Epithelial cell of prostate (primary cell): ENCODE data around the gene ABRACL.
A peak's percentile ranks its signal among the peaks of the same experiment; 100 is the strongest.
"Not testable (repeated sequence)": the region's sequence is repeated elsewhere in the genome, so short reads cannot be mapped to it uniquely, and the experiment has no call there.

ENCODE experiments used
- DNase-seq: peaks from one replicate; pipeline ENCODE4 v3.0.0-alpha.2; 2011; ENCODE audit warnings: low read depth, low spot score
- H3K27ac ChIP-seq: fragments of 450-650 bp; 2 replicates; pipeline ENCODE4 v1.5.1; 2017; ENCODE audit warnings: mild to moderate bottlenecking

Gene ABRACL

GRCh38 chr6:139028658-139029469, at the start of gene ABRACL:
ABRACL (plus strand) TSS chr6:139028745; CDS start chr6:139034161, 5,416 bp downstream.
- DNase-seq = no peak
- peak within 1 kb of the TSS; percentile 69 for H3K27ac ChIP-seq

- no peak for DNase-seq
- no peak overlapping the region for H3K27ac ChIP-seq
Measured at GRCh38 chr6:138979365-138979764, 49.2 kb upstream of the ABRACL start.

- DNase-seq = no peak
- no peak overlapping the region for H3K27ac ChIP-seq
Measured at GRCh38 chr6:138979813-138980668, 48.5 kb upstream of the ABRACL start.

GRCh38 chr6:138981416-138981815, 47.1 kb upstream of the ABRACL start:
- H3K27ac ChIP-seq = no peak overlapping the region
- DNase-seq = no peak

GRCh38 chr6:138986578-138986977, 42.0 kb upstream of the ABRACL start:
- DNase-seq = no peak
- peak overlapping the region; percentile 72 for H3K27ac ChIP-seq

GRCh38 chr6:138987080-138987642, 41.4 kb upstream of the ABRACL start:
- DNase-seq = no peak
- peak overlapping the region; percentile 72 for H3K27ac ChIP-seq

- peak within 1 kb of the TSS; percentile 72 for H3K27ac ChIP-seq
- DNase-seq = peak; percentile 34
Measured at GRCh38 chr6:138987643-138988468, 40.7 kb upstream of the ABRACL start, which contains the start of gene REPS1. REPS1 (minus strand) TSS chr6:138988253; CDS start chr6:138987682, 571 bp downstream.

- DNase-seq = no peak
- peak overlapping the region; percentile 72 for H3K27ac ChIP-seq
Measured at GRCh38 chr6:138988469-138988834, 40.1 kb upstream of the ABRACL start.

- H3K27ac ChIP-seq = no peak overlapping the region
- DNase-seq = no peak
Measured at GRCh38 chr6:138989098-138989983, 39.2 kb upstream of the ABRACL start.

- no peak for DNase-seq
- no peak overlapping the region for H3K27ac ChIP-seq
Measured at GRCh38 chr6:138991206-138991605, 37.3 kb upstream of the ABRACL start.

GRCh38 chr6:138992965-138993364, 35.6 kb upstream of the ABRACL start:
- DNase-seq, H3K27ac ChIP-seq: not testable (repeated sequence)

GRCh38 chr6:138993410-138993809, 35.1 kb upstream of the ABRACL start:
- not testable (repeated sequence) for H3K27ac ChIP-seq, DNase-seq

- no peak for DNase-seq
- no peak overlapping the region for H3K27ac ChIP-seq
Measured at GRCh38 chr6:138996524-138996923, 32.0 kb upstream of the ABRACL start.

- no peak overlapping the region for H3K27ac ChIP-seq
- no peak for DNase-seq
Measured at GRCh38 chr6:138997136-138997535, 31.4 kb upstream of the ABRACL start.

GRCh38 chr6:138999949-139000725, 28.4 kb upstream of the ABRACL start:
- no peak for DNase-seq
- no peak overlapping the region for H3K27ac ChIP-seq

- DNase-seq = no peak
- H3K27ac ChIP-seq = no peak overlapping the region
Measured at GRCh38 chr6:139003751-139004150, 24.8 kb upstream of the ABRACL start.

GRCh38 chr6:139006477-139006876, 22.1 kb upstream of the ABRACL start:
- no peak for DNase-seq
- H3K27ac ChIP-seq = no peak overlapping the region

- no peak overlapping the region for H3K27ac ChIP-seq
Measured at GRCh38 chr6:139007428-139007827, 21.1 kb upstream of the ABRACL start.

More at GRCh38 chr6:139007428-139007827, 21.1 kb upstream of the ABRACL start:
- DNase-seq = no peak
